Lower leg skin (tissue), 3 donors: ENCODE measurements around the gene RHBG.

Source experiments
- CTCF ChIP-seq, 3 donors: fragments of 450-650 bp; IDR thresholded peaks; one replicate each; pipeline ENCODE4 v1.5.1; 2016; ENCODE audit warnings: antibody characterized with exemption in 3 of 3, mild to moderate bottlenecking in 3 of 3, moderate library complexity in 2 of 3
- POLR2A ChIP-seq, 2 donors: fragments of 450-650 bp; IDR thresholded peaks; one replicate each; pipeline ENCODE4 v1.6.1; 2016 to 2017; ENCODE audit warnings: antibody characterized with exemption in 2 of 2, mild to moderate bottlenecking in 1 of 2, moderate library complexity in 1 of 2

- TF ChIP-seq CTCF (IDR thresholded peaks at IDR 0.05): no peak
- TF ChIP-seq POLR2A (IDR thresholded peaks at IDR 0.05): no peak
These were observed 32.7 kb downstream of the RHBG start for GRCh38 chr1:156401681-156402081.
